Stimulated activated CD4-positive, alpha-beta T cell treated with anti-CD3 and anti-CD28 coated beads, Interleukin-1b, Interleukin-23, amount 100 ng/mL, for 48 hours (primary cell): ENCODE measurements around the gene ATXN3.

Experiments
- DNase-seq: peaks from one replicate; pipeline ENCODE4 v3.0.0-alpha.2; 2020

Gene ATXN3

GRCh38 chr14:92106143-92106926 lies at the start of gene ATXN3:
Gene ATXN3, minus strand, starts transcription at chr14:92106582. Its CDS starts 30 bp downstream, at chr14:92106552.
- peak; percentile 97 for DNase-seq

GRCh38 chr14:92154283-92154942 lies 48.0 kb upstream of the ATXN3 start:
- DNase-seq: no peak

GRCh38 chr14:92153581-92153980 lies 47.2 kb upstream of the ATXN3 start:
- no peak for DNase-seq

- DNase-seq: no peak
Observed at GRCh38 chr14:92144708-92145107, 38.3 kb upstream of the ATXN3 start.

GRCh38 chr14:92143962-92144361 lies 37.6 kb upstream of the ATXN3 start:
- no peak for DNase-seq

GRCh38 chr14:92143309-92143708 lies 36.9 kb upstream of the ATXN3 start:
- DNase-seq: no peak

GRCh38 chr14:92135269-92135668 lies 28.9 kb upstream of the ATXN3 start:
- no peak for DNase-seq

GRCh38 chr14:92134456-92134855 lies 28.1 kb upstream of the ATXN3 start:
- no peak for DNase-seq

GRCh38 chr14:92122761-92123160 lies 16.4 kb upstream of the ATXN3 start:
- DNase-seq: no peak

GRCh38 chr14:92122351-92122677 lies 15.9 kb upstream of the ATXN3 start:
- DNase-seq: no peak

- DNase-seq: peak; percentile 83
Observed at GRCh38 chr14:92121670-92122350, 15.4 kb upstream of the ATXN3 start, which contains the start of the genes CPSF2 and NDUFB1. Gene CPSF2, plus strand, starts transcription at chr14:92121969. Its CDS starts 9,016 bp downstream, at chr14:92130985. Gene NDUFB1, minus strand, starts transcription at chr14:92121706. Its CDS starts 4,069 bp downstream, at chr14:92117637.

GRCh38 chr14:92121207-92121669 lies 14.9 kb upstream of the ATXN3 start:
- DNase-seq: no peak

GRCh38 chr14:92109490-92109889 lies 3.1 kb upstream of the ATXN3 start:
- DNase-seq: no peak

- peak; percentile 20 for DNase-seq
Observed at GRCh38 chr14:92108345-92109254, 2.2 kb upstream of the ATXN3 start.

- no peak for DNase-seq
Observed at GRCh38 chr14:92105893-92106142, 564 bp downstream of the ATXN3 start.

- no peak for DNase-seq
Observed at GRCh38 chr14:92105073-92105892, 1.1 kb downstream of the ATXN3 start.

- no peak for DNase-seq
Observed at GRCh38 chr14:92103363-92103989, 2.9 kb downstream of the ATXN3 start.

GRCh38 chr14:92099802-92100201 lies 6.6 kb downstream of the ATXN3 start:
- DNase-seq: no peak

GRCh38 chr14:92093320-92093719 lies 13.1 kb downstream of the ATXN3 start:
- no peak for DNase-seq

- DNase-seq: no peak
Observed at GRCh38 chr14:92088494-92088893, 17.9 kb downstream of the ATXN3 start.

- DNase-seq: no peak
Observed at GRCh38 chr14:92074555-92074954, 31.8 kb downstream of the ATXN3 start.
